Measurements from ENCODE around the gene GLI3. TPM values are rescaled to one million over a fixed set of nuclear protein-coding genes. Genes with fewer than 3 reads are reported as not detected.

The GLI3 gene
- total RNA-seq, 1 experiment from 2014 or later = 23.1 TPM

DNA sequence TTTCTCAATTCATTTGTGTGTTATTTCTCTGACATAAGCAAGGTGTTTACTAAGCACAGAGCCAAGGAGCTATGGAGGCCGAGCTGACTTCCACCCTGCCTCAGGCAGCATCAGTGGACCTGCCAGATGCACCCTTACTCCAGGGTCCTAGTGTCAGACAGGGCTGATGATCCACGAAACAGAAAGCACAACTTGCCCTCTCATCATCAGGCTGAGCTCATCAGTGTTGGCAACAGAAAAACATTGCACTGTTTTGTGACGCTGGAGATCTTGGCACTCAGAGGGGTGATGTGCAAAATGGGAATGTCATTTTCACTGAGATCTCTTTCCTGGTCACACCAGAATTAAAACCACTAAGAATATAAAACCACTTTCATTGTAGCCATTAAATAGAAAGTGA lies 201.8 kb downstream of the GLI3 start:
- no peaks in the 10 kb centered on the region for H3K4me1 Mint-ChIP-seq (ENCODE audit: insufficient read depth, unreplicated experiment)
- no TSS peak for BruUV-seq (replicated peaks)
- intact Hi-C loops (cut with micrococcal nuclease) = no loop called here
- ChIA-PET CTCF (interaction anchor here (0.6 to 1.1 kb wide), 3 partner anchors 56 to 638 kb away, joined by 3 to 4 read pairs (median 3); no protein-coding TSS in a partner anchor), POLR2A (interaction anchor here (0.7 to 1.1 kb wide), 4 partner anchors 10 to 1931 kb away, joined by 3 read pairs; no protein-coding TSS in a partner anchor)
- TF ChIP-seq, protein P1, sequence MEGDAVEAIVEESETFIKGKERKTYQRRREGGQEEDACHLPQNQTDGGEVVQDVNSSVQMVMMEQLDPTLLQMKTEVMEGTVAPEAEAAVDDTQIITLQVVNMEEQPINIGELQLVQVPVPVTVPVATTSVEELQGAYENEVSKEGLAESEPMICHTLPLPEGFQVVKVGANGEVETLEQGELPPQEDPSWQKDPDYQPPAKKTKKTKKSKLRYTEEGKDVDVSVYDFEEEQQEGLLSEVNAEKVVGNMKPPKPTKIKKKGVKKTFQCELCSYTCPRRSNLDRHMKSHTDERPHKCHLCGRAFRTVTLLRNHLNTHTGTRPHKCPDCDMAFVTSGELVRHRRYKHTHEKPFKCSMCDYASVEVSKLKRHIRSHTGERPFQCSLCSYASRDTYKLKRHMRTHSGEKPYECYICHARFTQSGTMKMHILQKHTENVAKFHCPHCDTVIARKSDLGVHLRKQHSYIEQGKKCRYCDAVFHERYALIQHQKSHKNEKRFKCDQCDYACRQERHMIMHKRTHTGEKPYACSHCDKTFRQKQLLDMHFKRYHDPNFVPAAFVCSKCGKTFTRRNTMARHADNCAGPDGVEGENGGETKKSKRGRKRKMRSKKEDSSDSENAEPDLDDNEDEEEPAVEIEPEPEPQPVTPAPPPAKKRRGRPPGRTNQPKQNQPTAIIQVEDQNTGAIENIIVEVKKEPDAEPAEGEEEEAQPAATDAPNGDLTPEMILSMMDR (IDR thresholded peaks at IDR 0.05; ENCODE audit: unreplicated experiment) = no peak
- no peak overlapping the region for H3K4me3 Mint-ChIP-seq (ENCODE audit: unreplicated experiment)
- H3K9me3 Mint-ChIP-seq (ENCODE audit: unreplicated experiment) = no peaks in the 10 kb centered on the region
- H3K27me3 Mint-ChIP-seq (ENCODE audit: insufficient read depth, unreplicated experiment) = no peaks in the 10 kb centered on the region
- H3K27ac Mint-ChIP-seq (ENCODE audit: low read depth, unreplicated experiment) = no peak overlapping the region
- no peak for DNase-seq (ENCODE audit: unreplicated experiment)
- peaks cover 43% of the 10 kb centered on the region for H3K36me3 Mint-ChIP-seq (ENCODE audit: insufficient read depth, unreplicated experiment)

DNA sequence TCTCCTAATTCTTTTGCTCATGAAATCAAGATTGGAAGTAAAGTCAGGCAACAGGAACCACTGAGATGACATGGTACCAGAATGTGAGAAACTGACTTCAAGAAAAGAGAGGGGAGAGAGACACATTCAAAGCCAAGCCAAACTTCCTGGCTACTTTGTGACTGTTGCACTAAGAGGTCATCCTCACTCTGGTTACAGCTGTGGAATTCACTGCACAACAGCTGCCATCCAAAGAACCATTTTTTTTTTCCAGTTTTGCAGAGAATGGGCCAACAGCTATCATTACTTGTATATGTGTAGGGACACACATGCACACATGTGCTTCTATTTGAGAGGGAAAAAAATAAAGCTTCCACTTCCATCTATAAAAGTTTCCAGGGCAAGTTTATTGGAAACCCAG lies 203.5 kb downstream of the GLI3 start:
- peaks cover 42% of the 10 kb centered on the region for H3K36me3 Mint-ChIP-seq (ENCODE audit: insufficient read depth, unreplicated experiment)
- TF ChIP-seq, protein P1 (IDR thresholded peaks at IDR 0.05; ENCODE audit: unreplicated experiment) = no peak

DNA sequence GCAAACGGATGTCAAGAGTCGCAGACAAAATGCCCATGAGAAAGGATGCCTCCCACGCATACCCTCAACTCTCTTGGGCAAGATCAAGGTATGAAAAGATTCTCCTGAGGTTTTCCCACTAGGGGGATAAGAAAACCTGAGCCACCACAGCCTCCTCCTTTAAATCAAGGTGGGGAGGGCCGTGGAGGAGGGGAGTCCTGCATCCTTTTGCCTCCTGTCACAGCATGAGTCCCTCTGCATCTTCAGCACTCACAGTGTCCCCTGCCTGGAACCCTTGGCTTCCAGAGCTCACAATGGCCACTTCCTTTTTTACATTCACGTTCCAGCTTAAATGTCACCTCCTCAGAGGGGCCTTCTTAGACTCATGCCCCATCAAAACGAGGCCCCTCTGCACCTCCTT lies 207.6 kb downstream of the GLI3 start:
- Mint-ChIP-seq H3K27me3 (ENCODE audit: insufficient read depth, unreplicated experiment) (no peaks in the 10 kb centered on the region), H3K27ac (ENCODE audit: low read depth, unreplicated experiment) (no peak overlapping the region), H3K36me3 (ENCODE audit: insufficient read depth, unreplicated experiment) (peaks cover 40% of the 10 kb centered on the region), H3K4me1 (ENCODE audit: insufficient read depth, unreplicated experiment) (no peaks in the 10 kb centered on the region), H3K9me3 (ENCODE audit: unreplicated experiment) (no peaks in the 10 kb centered on the region), H3K4me3 (ENCODE audit: unreplicated experiment) (no peak overlapping the region)
- intact Hi-C loops (cut with micrococcal nuclease) = no loop called here
- POLR2A ChIA-PET = no interaction called here
- no TSS peak for BruUV-seq (replicated peaks)
- no peak for DNase-seq (ENCODE audit: unreplicated experiment)
- CTCF ChIA-PET = interaction anchor here (0.6 kb wide), 1 partner anchor 31 kb away, joined by 3 read pairs; no protein-coding TSS in a partner anchor
- TF ChIP-seq, protein P1 (IDR thresholded peaks at IDR 0.05; ENCODE audit: unreplicated experiment) = no peak

More for the DNA sequence above, 203.5 kb downstream of the GLI3 start:
- Mint-ChIP-seq H3K4me1 (ENCODE audit: insufficient read depth, unreplicated experiment) (no peaks in the 10 kb centered on the region), H3K4me3 (ENCODE audit: unreplicated experiment) (no peak overlapping the region), H3K27me3 (ENCODE audit: insufficient read depth, unreplicated experiment) (no peaks in the 10 kb centered on the region), H3K27ac (ENCODE audit: low read depth, unreplicated experiment) (no peak overlapping the region), H3K9me3 (ENCODE audit: unreplicated experiment) (no peaks in the 10 kb centered on the region)
- no peak for DNase-seq (ENCODE audit: unreplicated experiment)
- POLR2A ChIA-PET = interaction anchor here (1.5 kb wide), 1 partner anchor 23 kb away, joined by 3 read pairs; no protein-coding TSS in a partner anchor
- intact Hi-C loops (cut with micrococcal nuclease) = no loop called here
- CTCF ChIA-PET = no interaction called here
- BruUV-seq (replicated peaks) = no TSS peak

DNA sequence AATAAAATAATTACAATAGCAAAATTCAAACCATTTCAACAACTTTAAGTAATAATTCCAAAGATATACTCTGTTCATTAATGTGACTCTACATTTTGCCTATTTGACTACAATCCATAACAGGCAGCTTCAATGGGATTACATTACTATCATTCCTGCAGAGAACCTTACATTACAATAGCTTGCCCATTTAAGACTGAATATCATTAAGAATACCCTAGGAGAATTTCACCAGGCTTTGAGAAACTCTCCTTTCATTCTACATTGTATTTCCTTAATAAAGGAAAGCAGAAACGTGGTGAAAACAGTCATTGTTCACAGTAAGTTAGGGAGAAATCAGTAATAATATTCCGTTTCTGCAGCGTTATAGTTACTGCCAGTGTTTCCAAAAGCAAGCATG lies 209.5 kb downstream of the GLI3 start:
- Mint-ChIP-seq H3K9me3 (ENCODE audit: unreplicated experiment) (no peaks in the 10 kb centered on the region), H3K4me3 (ENCODE audit: unreplicated experiment) (no peak overlapping the region), H3K27me3 (ENCODE audit: insufficient read depth, unreplicated experiment) (no peaks in the 10 kb centered on the region), H3K36me3 (ENCODE audit: insufficient read depth, unreplicated experiment) (peaks cover 48% of the 10 kb centered on the region), H3K4me1 (ENCODE audit: insufficient read depth, unreplicated experiment) (no peaks in the 10 kb centered on the region), H3K27ac (ENCODE audit: low read depth, unreplicated experiment) (no peak overlapping the region)
- POLR2A ChIA-PET = no interaction called here
- TF ChIP-seq, protein P1 (IDR thresholded peaks at IDR 0.05; ENCODE audit: unreplicated experiment) = no peak
- DNase-seq (ENCODE audit: unreplicated experiment) = no peak
- BruUV-seq (replicated peaks) = no TSS peak
- intact Hi-C loops (cut with micrococcal nuclease) = no loop called here
- CTCF ChIA-PET = interaction anchor here (0.7 to 1.0 kb wide), 3 partner anchors 12 to 804 kb away, joined by 3 read pairs; no protein-coding TSS in a partner anchor

Data from MCF 10A (cell line).